Keratinocyte (primary cell): ENCODE measurements around the gene NOA1. TPM values are rescaled to one million over a fixed set of nuclear protein-coding genes. Genes with fewer than 3 reads are reported as not detected.

Experiments used
- DNase-seq: peaks from one replicate; pipeline ENCODE4 v3.0.0-alpha.2; 2011; ENCODE audit warnings: low read depth, missing footprints, low spot score
- FAIRE-seq: peaks from 2 replicates; lab custom pipeline; 2011; peaks lifted over from hg19 to GRCh38; lab: Jason Lieb, UNC
- H2AFZ ChIP-seq: 2 replicates; pipeline ENCODE4 v1.6.0; 2012; ENCODE audit warnings: low read length, control low read depth, inconsistent platforms; ENCODE audit not compliant: control insufficient read depth
- H3K27ac ChIP-seq: 2 replicates; pipeline ENCODE4 v1.5.1; 2011; ENCODE audit warnings: low read length; ENCODE audit not compliant: control insufficient read depth, insufficient read depth
- H3K27me3 ChIP-seq: 3 replicates; pipeline ENCODE4 v1.6.0; 2011; ENCODE audit warnings: low read length; ENCODE audit not compliant: control insufficient read depth, insufficient read depth; ENCODE audit errors: extremely low read depth
- H3K36me3 ChIP-seq, 2 experiments: 2 replicates in 1 of 2; 3 replicates in 1 of 2; pipeline ENCODE4 v1.5.1; 2011; ENCODE audit warnings: low read length in 2 of 2, mild to moderate bottlenecking in 1 of 2; ENCODE audit not compliant: control insufficient read depth in 2 of 2, insufficient read depth in 2 of 2; ENCODE audit errors: extremely low read depth in 1 of 2
- H3K4me1 ChIP-seq: 3 replicates; pipeline ENCODE4 v1.5.1; 2011; ENCODE audit warnings: low read length; ENCODE audit not compliant: control insufficient read depth, insufficient read depth; ENCODE audit errors: extremely low read depth
- H3K4me2 ChIP-seq: 3 replicates; pipeline ENCODE4 v1.6.0; 2011; ENCODE audit warnings: low read depth, low read length; ENCODE audit not compliant: control insufficient read depth, insufficient read depth; ENCODE audit errors: extremely low read depth
- H3K4me3 ChIP-seq, 3 experiments: fragments of 200-600 bp in 1 of 3; sonication (generic) in 1 of 3; 2 replicates in 2 of 3; 3 replicates in 1 of 3; pipeline ENCODE4 v1.5.1; 2011 to 2016; ENCODE audit warnings: low read length in 3 of 3, mild to moderate bottlenecking in 3 of 3, control low read depth in 2 of 3, inconsistent platforms in 1 of 3, low read depth in 1 of 3, mixed read lengths in 1 of 3, mixed run types in 1 of 3, moderate library complexity in 1 of 3; ENCODE audit not compliant: control insufficient read depth in 2 of 3, insufficient read depth in 2 of 3; ENCODE audit errors: extremely low read depth in 1 of 3
- H3K79me2 ChIP-seq: 2 replicates; pipeline ENCODE4 v1.6.0; 2012; ENCODE audit warnings: low read length; ENCODE audit not compliant: control insufficient read depth, insufficient read depth
- H3K9ac ChIP-seq: 3 replicates; pipeline ENCODE4 v1.6.0; 2011; ENCODE audit warnings: low read length; ENCODE audit not compliant: control insufficient read depth, insufficient read depth; ENCODE audit errors: extremely low read depth
- H3K9me1 ChIP-seq: 3 replicates; pipeline ENCODE4 v1.6.0; 2011; ENCODE audit warnings: low read length; ENCODE audit not compliant: control insufficient read depth, insufficient read depth; ENCODE audit errors: extremely low read depth
- H3K9me3 ChIP-seq: 2 replicates; pipeline ENCODE4 v1.5.1; 2012; ENCODE audit warnings: low read depth, low read length; ENCODE audit not compliant: control insufficient read depth
- H4K20me1 ChIP-seq: 3 replicates; pipeline ENCODE4 v1.6.0; 2011; ENCODE audit warnings: low read length; ENCODE audit not compliant: control insufficient read depth, insufficient read depth; ENCODE audit errors: extremely low read depth
- EZH2 ChIP-seq: IDR thresholded peaks from one replicate; pipeline ENCODE4 v1.6.1; 2012; ENCODE audit warnings: inconsistent platforms, mild to moderate bottlenecking, low read length, moderate library complexity
- dilution Hi-C: fragments of 300-500 bp; cut with MboI; formaldehyde crosslinking; loops from one replicate; pipeline ENCODE4 v1.7.0; 2020; ENCODE audit warnings: low sequenced_read_pairs; ENCODE audit not compliant: extremely low pct_ligation_motif_present
- polyA plus RNA-seq, 5 experiments: library from polyadenylated mRNA; depleted of rRNA in 3 of 5; stranded (reverse) in 3 of 5; stranded (forward) in 1 of 5; unstranded in 1 of 5; fragments of >200 nt; gene quantifications; 1 replicate in 1 of 5; 2 replicates in 3 of 5; 3 replicates in 1 of 5; pipeline versions ENCODE4 v1.2.1 to v1.2.3, GENCODE V29; 2011 to 2012; ENCODE audit warnings: missing spikeins in 2 of 5, low read depth in 1 of 5, low replicate concordance in 1 of 5
- TF ChIP-seq, protein P1 (sequence below), 3 experiments: IDR thresholded peaks in 1 of 3; conservative IDR thresholded peaks in 1 of 3; optimal IDR thresholded peaks in 1 of 3; 2 replicates in 2 of 3; 3 replicates in 1 of 3; pipeline versions ENCODE3 to v1.5.1; 2011; ENCODE audit warnings: low read length in 3 of 3, mild to moderate bottlenecking in 3 of 3, moderate library complexity in 2 of 3, control low read depth in 1 of 3, inconsistent platforms in 1 of 3; ENCODE audit not compliant: insufficient read depth in 2 of 3; ENCODE audit errors: extremely low read depth in 1 of 3

Gene NOA1
- polyA plus RNA-seq, 1 donor (not counting 4 experiments of a cell fraction or from before 2014, with no cell fraction given): 15.5 TPM

DNA sequence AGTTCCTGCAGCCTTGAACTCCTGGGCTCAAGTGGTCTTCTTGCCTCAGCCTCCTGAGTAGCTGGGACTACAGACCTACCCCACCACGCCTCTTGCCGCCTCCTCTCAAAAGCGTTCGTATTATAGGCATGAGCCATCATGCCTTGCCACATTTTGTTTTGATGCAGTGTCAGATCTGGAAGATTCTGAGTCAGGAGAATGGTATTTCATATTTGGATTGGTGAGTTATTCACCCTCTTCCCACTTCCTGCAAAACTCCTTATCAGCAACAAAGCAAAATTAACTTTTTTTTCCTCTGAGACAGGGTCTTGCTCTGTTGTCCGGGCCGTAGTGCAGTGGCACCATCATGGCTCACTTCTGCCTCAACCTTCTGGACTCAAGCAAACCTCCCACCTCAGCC is 40.1 kb downstream of the NOA1 start:
- Histone ChIP-seq H3K9ac (no peak overlapping the region), H3K36me3 (peaks cover 0 to 2% of the 10 kb centered on the region in 2 experiments), H3K9me1 (no peaks in the 10 kb centered on the region), H3K79me2 (no peaks in the 10 kb centered on the region), H2AFZ (no peak overlapping the region), H3K4me2 (peak overlapping the region; percentile 39), H3K9me3 (no peaks in the 10 kb centered on the region), H3K4me1 (peaks cover 13% of the 10 kb centered on the region), H3K27ac (peak overlapping the region; percentile 29), H3K4me3 (no peak overlapping the region), H3K27me3 (no peaks in the 10 kb centered on the region), H4K20me1 (no peaks in the 10 kb centered on the region)
- dilution Hi-C loops: no loop called here
- TF ChIP-seq EZH2: no peak
- TF ChIP-seq, protein P1, sequence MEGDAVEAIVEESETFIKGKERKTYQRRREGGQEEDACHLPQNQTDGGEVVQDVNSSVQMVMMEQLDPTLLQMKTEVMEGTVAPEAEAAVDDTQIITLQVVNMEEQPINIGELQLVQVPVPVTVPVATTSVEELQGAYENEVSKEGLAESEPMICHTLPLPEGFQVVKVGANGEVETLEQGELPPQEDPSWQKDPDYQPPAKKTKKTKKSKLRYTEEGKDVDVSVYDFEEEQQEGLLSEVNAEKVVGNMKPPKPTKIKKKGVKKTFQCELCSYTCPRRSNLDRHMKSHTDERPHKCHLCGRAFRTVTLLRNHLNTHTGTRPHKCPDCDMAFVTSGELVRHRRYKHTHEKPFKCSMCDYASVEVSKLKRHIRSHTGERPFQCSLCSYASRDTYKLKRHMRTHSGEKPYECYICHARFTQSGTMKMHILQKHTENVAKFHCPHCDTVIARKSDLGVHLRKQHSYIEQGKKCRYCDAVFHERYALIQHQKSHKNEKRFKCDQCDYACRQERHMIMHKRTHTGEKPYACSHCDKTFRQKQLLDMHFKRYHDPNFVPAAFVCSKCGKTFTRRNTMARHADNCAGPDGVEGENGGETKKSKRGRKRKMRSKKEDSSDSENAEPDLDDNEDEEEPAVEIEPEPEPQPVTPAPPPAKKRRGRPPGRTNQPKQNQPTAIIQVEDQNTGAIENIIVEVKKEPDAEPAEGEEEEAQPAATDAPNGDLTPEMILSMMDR (optimal IDR thresholded peaks at IDR 0.05 in 1 of 3, IDR thresholded peaks at IDR 0.05 in 1 of 3, conservative IDR thresholded peaks at IDR 0.05 in 1 of 3; ENCODE audit: extremely low read depth in 1 of 3, insufficient read depth in 2 of 3, low read length in 3 of 3): no peak
- DNase-seq: peak; percentile 56
- peak; percentile 94 for FAIRE-seq

DNA sequence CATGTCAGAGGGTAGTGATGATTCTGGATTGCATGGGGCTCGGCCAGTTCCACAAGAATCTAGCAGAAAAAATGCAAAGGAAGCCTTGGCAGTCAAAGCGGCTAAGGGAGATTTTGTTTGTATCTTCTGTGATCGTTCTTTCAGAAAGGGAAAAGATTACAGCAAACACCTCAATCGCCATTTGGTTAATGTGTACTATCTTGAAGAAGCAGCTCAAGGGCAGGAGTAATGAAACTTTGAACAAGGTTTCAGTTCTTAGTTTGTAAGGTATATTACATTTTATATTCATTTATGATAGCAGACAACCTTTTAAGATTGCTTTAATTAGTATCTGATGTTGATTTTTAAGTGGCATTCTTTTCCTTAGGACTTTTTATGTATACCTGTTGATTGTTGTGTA is 45.5 kb downstream of the NOA1 start:
- Histone ChIP-seq H3K4me2 (no peak overlapping the region), H3K4me1 (peaks cover 2% of the 10 kb centered on the region), H3K4me3 (no peak overlapping the region), H4K20me1 (no peaks in the 10 kb centered on the region), H3K36me3 (peaks cover 7 to 10% of the 10 kb centered on the region in 2 experiments), H3K9me3 (no peaks in the 10 kb centered on the region), H2AFZ (no peak overlapping the region), H3K9me1 (no peaks in the 10 kb centered on the region), H3K27me3 (no peaks in the 10 kb centered on the region), H3K79me2 (peaks cover 3% of the 10 kb centered on the region), H3K27ac (no peak overlapping the region), H3K9ac (no peak overlapping the region)
- no peak for FAIRE-seq
- dilution Hi-C loops: no loop called here
- no peak for TF ChIP-seq EZH2
- TF ChIP-seq, protein P1 (optimal IDR thresholded peaks at IDR 0.05 in 1 of 3, IDR thresholded peaks at IDR 0.05 in 1 of 3, conservative IDR thresholded peaks at IDR 0.05 in 1 of 3; ENCODE audit: extremely low read depth in 1 of 3, insufficient read depth in 2 of 3, low read length in 3 of 3): no peak
- no peak for DNase-seq
